HG02798 (cell line): ENCODE measurements around the gene GFER.

Experiments
- ATAC-seq: cut with Tn5 transposase; IDR thresholded peaks from one replicate; pipeline ENCODE4 v1.9.1; 2021; ENCODE audit warnings: mild to moderate bottlenecking; ENCODE audit not compliant: unreplicated experiment, poor library complexity

GFER gene

GRCh38 chr16:2036200-2036966, 52.4 kb downstream of the GFER start:
- no peak for ATAC-seq

- no peak for ATAC-seq
Measured at GRCh38 chr16:2037115-2037514, 53.1 kb downstream of the GFER start.
